CD4-positive, alpha-beta T cell (primary cell): ENCODE measurements around the gene ESRRB. TPM values are rescaled to one million over a fixed set of nuclear protein-coding genes. Genes with fewer than 3 reads are reported as not detected.

ENCODE experiments used
- ATAC-seq: fragments of 200-7000 bp; cut with Tn5 transposase; one replicate; pipeline ENCODE4 v1.10.0; 2022; ENCODE audit warnings: mild to moderate bottlenecking; ENCODE audit not compliant: poor library complexity
- CTCF ChIA-PET: fragments of 350-600 bp; sonication (Branson Sonifier 250); formaldehyde crosslinking; loops from one replicate; lab custom pipeline; 2021; ENCODE audit warnings: antibody characterized with exemption, inconsistent platforms; lab: Charles Lee
- POLR2A ChIA-PET: fragments of 350-600 bp; sonication (Branson Sonifier 250); formaldehyde crosslinking; loops from one replicate; lab custom pipeline; 2021; ENCODE audit warnings: antibody characterized with exemption, inconsistent platforms; lab: Charles Lee
- DNase-seq, 14 experiments: peaks; one replicate each; pipeline ENCODE4 v3.0.0-alpha.2; 2013 to 2020; ENCODE audit warnings: mixed read lengths in 2 of 14
- H3K27ac ChIP-seq, 2 donors: one replicate each; pipeline versions ENCODE4 v1.5.1 to v1.7.0; 2013; ENCODE audit warnings: low read length in 2 of 2, low read depth in 1 of 2, mild to moderate bottlenecking in 1 of 2
- H3K27me3 ChIP-seq, 2 experiments: 1 replicate in 1 of 2; 2 replicates in 1 of 2; pipeline versions ENCODE4 v1.6.1 to v1.7.0; 2013; ENCODE audit warnings: low read length in 2 of 2, control low read depth in 1 of 2, mild to moderate bottlenecking in 1 of 2, moderate library complexity in 1 of 2; ENCODE audit not compliant: insufficient read depth in 2 of 2, control insufficient read depth in 1 of 2
- H3K36me3 ChIP-seq: one replicate; pipeline ENCODE4 v1.6.1; 2013; ENCODE audit warnings: low read length, control low read depth; ENCODE audit not compliant: insufficient read depth
- H3K4me1 ChIP-seq: one replicate; pipeline ENCODE4 v1.6.1; 2013; ENCODE audit warnings: low read length, control low read depth; ENCODE audit not compliant: insufficient read depth
- H3K4me3 ChIP-seq: one replicate; pipeline ENCODE4 v1.5.1; 2013; ENCODE audit warnings: mild to moderate bottlenecking, low read length, moderate library complexity
- H3K9me3 ChIP-seq, 2 experiments: 1 replicate in 1 of 2; 2 replicates in 1 of 2; pipeline versions ENCODE4 v1.6.1 to v1.7.0; 2013; ENCODE audit warnings: low read length in 2 of 2, mild to moderate bottlenecking in 2 of 2, control low read depth in 1 of 2, moderate library complexity in 1 of 2; ENCODE audit not compliant: control insufficient read depth in 1 of 2, insufficient read depth in 1 of 2
- H3K27ac Mint-ChIP-seq: one replicate; pipeline ENCODE4 v1.8.0; 2020; ENCODE audit warnings: mixed read lengths
- H3K27me3 Mint-ChIP-seq: one replicate; pipeline ENCODE4 v1.8.0; 2021; ENCODE audit warnings: mixed read lengths
- H3K36me3 Mint-ChIP-seq: one replicate; pipeline ENCODE4 v1.8.0; 2021; ENCODE audit warnings: low read depth, mixed read lengths
- H3K4me1 Mint-ChIP-seq: one replicate; pipeline ENCODE4 v1.8.0; 2021; ENCODE audit warnings: low read depth, mixed read lengths
- H3K4me3 Mint-ChIP-seq: one replicate; pipeline ENCODE4 v1.8.0; 2020; ENCODE audit warnings: mild to moderate bottlenecking, mixed read lengths
- H3K9me3 Mint-ChIP-seq: one replicate; pipeline ENCODE4 v1.8.0; 2020; ENCODE audit warnings: mixed read lengths
- CTCF ChIP-seq: fragments of 200-600 bp; IDR thresholded peaks from one replicate; pipeline ENCODE4 v1.8.0; 2022; ENCODE audit warnings: antibody characterized with exemption, mild to moderate bottlenecking
- intact Hi-C, 2 experiments: fragments of 100-400 bp; cut with DNase I in 1 of 2; cut with micrococcal nuclease in 1 of 2; formaldehyde crosslinking; loops; one replicate each; pipeline versions ENCODE4 v1.15.1 to v1.9.0; 2023 to 2025; cut with DNase I, micrococcal nuclease
- polyA plus RNA-seq, 2 donors: library from polyadenylated mRNA; unstranded; fragments of 120-200 nt; gene quantifications; one replicate each; pipeline ENCODE4 v1.2.1, GENCODE V29; 2013
- total RNA-seq, 174 experiments: library from RNA in 2 of 174; stranded (reverse) in 2 of 174; gene quantifications; one replicate each; pipeline ENCODE4 v1.2.3 and lab custom pipeline; 2021 to 2026

ESRRB gene
- under 1 TPM; 0.17 to 0.27 TPM for total RNA-seq
- polyA plus RNA-seq (2013, experiment 1 of 2) = 0.03 TPM
- polyA plus RNA-seq (2013, experiment 2 of 2) = 0.20 TPM
- total RNA-seq (lab: John Stamatoyannopoulos, UW) = 0 to 0.57 (median 0.09) reads per million in 172 experiments

- intact Hi-C loops = no loop called here
- Mint-ChIP-seq H3K27me3 (peaks cover 78% of the 10 kb centered on the region), H3K4me1 (no peaks in the 10 kb centered on the region), H3K27ac (no peak within 1 kb of the TSS), H3K4me3 (no peak within 1 kb of the TSS), H3K36me3 (no peaks in the 10 kb centered on the region), H3K9me3 (no peaks in the 10 kb centered on the region)
- no peak within 1 kb of the TSS for H3K4me3 ChIP-seq
- no peak for TF ChIP-seq CTCF
- ChIA-PET CTCF (no interaction called here), POLR2A (no interaction called here)
- no peak within 1 kb of the TSS for H3K27ac ChIP-seq
- H3K36me3 ChIP-seq = no peaks in the 10 kb centered on the region
- H3K27me3 ChIP-seq = peaks cover 39 to 62% of the 10 kb centered on the region in 2 experiments
- no peaks in the 10 kb centered on the region for H3K4me1 ChIP-seq
- ATAC-seq (no peak), DNase-seq (no peak)
- H3K9me3 ChIP-seq = peaks cover 0 to 6% of the 10 kb centered on the region in 2 experiments
Measured at GRCh38 chr14:76375947-76376404, at the start of gene ESRRB. ESRRB (plus strand) TSS chr14:76376137; CDS start chr14:76376402, 265 bp downstream.

GRCh38 chr14:76326918-76327689 is 48.8 kb upstream of the ESRRB start:
- H3K4me1 Mint-ChIP-seq = no peaks in the 10 kb centered on the region
- H3K4me3 ChIP-seq = no peak overlapping the region
- POLR2A ChIA-PET = no interaction called here
- H3K4me3 Mint-ChIP-seq = no peak overlapping the region
- peaks cover 17 to 28% of the 10 kb centered on the region in 2 experiments for H3K27me3 ChIP-seq
- peaks cover 53% of the 10 kb centered on the region for H3K27me3 Mint-ChIP-seq
- CTCF ChIA-PET = no interaction called here
- no peak overlapping the region for H3K27ac ChIP-seq
- DNase-seq (no peak), ATAC-seq (no peak)
- H3K9me3 ChIP-seq = peaks cover 0 to 4% of the 10 kb centered on the region in 2 experiments
- no peaks in the 10 kb centered on the region for H3K36me3 ChIP-seq
- intact Hi-C loops = no loop called here
- H3K36me3 Mint-ChIP-seq = no peaks in the 10 kb centered on the region
- no peak overlapping the region for H3K27ac Mint-ChIP-seq
- no peaks in the 10 kb centered on the region for H3K9me3 Mint-ChIP-seq
- no peaks in the 10 kb centered on the region for H3K4me1 ChIP-seq
- no peak for TF ChIP-seq CTCF

- Mint-ChIP-seq H3K36me3 (no peaks in the 10 kb centered on the region), H3K4me3 (no peak overlapping the region), H3K4me1 (no peaks in the 10 kb centered on the region), H3K27me3 (peaks cover 53% of the 10 kb centered on the region), H3K27ac (no peak overlapping the region), H3K9me3 (no peaks in the 10 kb centered on the region)
- ChIA-PET POLR2A (no interaction called here), CTCF (no interaction called here)
- H3K9me3 ChIP-seq = peaks cover 0 to 4% of the 10 kb centered on the region in 2 experiments
- no peaks in the 10 kb centered on the region for H3K36me3 ChIP-seq
- no peak overlapping the region for H3K27ac ChIP-seq
- TF ChIP-seq CTCF = no peak
- H3K4me1 ChIP-seq = no peaks in the 10 kb centered on the region
- peaks cover 17 to 29% of the 10 kb centered on the region in 2 experiments for H3K27me3 ChIP-seq
- ATAC-seq (no peak), DNase-seq (no peak)
- no peak overlapping the region for H3K4me3 ChIP-seq
- intact Hi-C loops = no loop called here
Measured at GRCh38 chr14:76328457-76329137, 47.3 kb upstream of the ESRRB start.
